Smooth muscle cell (in vitro differentiated cells): Measurements from ENCODE around the gene FMN2. TPM values are rescaled to one million over a fixed set of nuclear protein-coding genes. Genes with fewer than 3 reads are reported as not detected.
A peak's percentile ranks its signal among the peaks of the same experiment; 100 is the strongest.

ENCODE experiments used
- DNase-seq: peaks from one replicate; lab custom pipeline; 2025; ENCODE audit not compliant: unreplicated experiment; lab: John Stamatoyannopoulos, UW
- H2AFZ ChIP-seq: fragments of 200-600 bp; sonication (generic); 2 replicates; pipeline ENCODE4 v1.6.0; 2016; ENCODE audit warnings: antibody characterized with exemption, low read depth, mild to moderate bottlenecking
- H3F3A ChIP-seq: fragments of 200-600 bp; sonication (generic); 2 replicates; pipeline ENCODE4 v1.6.0; 2017; ENCODE audit warnings: antibody characterized with exemption, low read depth
- H3K27ac ChIP-seq: fragments of 200-600 bp; sonication (generic); 2 replicates; pipeline ENCODE4 v1.5.1; 2016; ENCODE audit warnings: low read depth, mild to moderate bottlenecking
- H3K27me3 ChIP-seq: fragments of 200-600 bp; sonication (generic); 2 replicates; pipeline ENCODE4 v1.6.1; 2016; ENCODE audit warnings: low read depth, mild to moderate bottlenecking
- H3K36me3 ChIP-seq: fragments of 200-600 bp; sonication (generic); 2 replicates; pipeline ENCODE4 v1.5.1; 2016; ENCODE audit warnings: low read depth
- H3K4me1 ChIP-seq: fragments of 200-600 bp; sonication (generic); 2 replicates; pipeline ENCODE4 v1.5.1; 2016; ENCODE audit warnings: low read depth
- H3K4me2 ChIP-seq: fragments of 200-600 bp; sonication (generic); 2 replicates; pipeline ENCODE4 v1.6.0; 2016; ENCODE audit warnings: mild to moderate bottlenecking
- H3K4me3 ChIP-seq: fragments of 200-600 bp; sonication (generic); 2 replicates; pipeline ENCODE4 v1.5.1; 2016; ENCODE audit warnings: mild to moderate bottlenecking
- H3K79me2 ChIP-seq: fragments of 200-600 bp; sonication (generic); 2 replicates; pipeline ENCODE4 v1.6.0; 2016; ENCODE audit warnings: low read depth, mild to moderate bottlenecking
- H3K9ac ChIP-seq: fragments of 200-600 bp; sonication (generic); 2 replicates; pipeline ENCODE4 v1.6.0; 2016; ENCODE audit warnings: low read depth
- H3K9me3 ChIP-seq: fragments of 200-600 bp; sonication (generic); replicated peaks from 2 replicates; pipeline ENCODE4 v1.5.1; 2016; ENCODE audit warnings: low read depth
- H4K20me1 ChIP-seq: fragments of 200-600 bp; sonication (generic); 2 replicates; pipeline ENCODE4 v1.6.0; 2016; ENCODE audit warnings: low read depth
- whole genome bisulfite sequencing: methylation state at CpG from one replicate; pipeline ENCODE4 v1.1.7; 2016; ENCODE audit warnings: low lambda C conversion rate; 5-methylcytosine and 5-hydroxymethylcytosine counted together
- polyA plus RNA-seq: library from polyadenylated mRNA; unstranded; fragments of >200 nt; fragmentation: Nextera tagmentation; extraction: Ambion mirVana; gene quantifications from 2 replicates; pipeline ENCODE4 v1.2.1, GENCODE V29; 2016
- total RNA-seq: library from RNA; depleted of rRNA; stranded (reverse); fragments of >200 nt; gene quantifications from 2 replicates; pipeline ENCODE4 v1.2.3, GENCODE V29; 2014
- TF ChIP-seq, protein P1 (sequence below): fragments of 200-600 bp; sonication (generic); IDR thresholded peaks from 2 replicates; pipeline ENCODE4 v1.5.1; 2017; ENCODE audit warnings: borderline replicate concordance, mild to moderate bottlenecking, antibody characterized with exemption; ENCODE audit not compliant: insufficient read depth, poor library complexity, severe bottlenecking

The FMN2 gene
- total and polyA plus RNA-seq, 2 experiments from 2014 or later: 1.9 to 6.2 TPM

DNA sequence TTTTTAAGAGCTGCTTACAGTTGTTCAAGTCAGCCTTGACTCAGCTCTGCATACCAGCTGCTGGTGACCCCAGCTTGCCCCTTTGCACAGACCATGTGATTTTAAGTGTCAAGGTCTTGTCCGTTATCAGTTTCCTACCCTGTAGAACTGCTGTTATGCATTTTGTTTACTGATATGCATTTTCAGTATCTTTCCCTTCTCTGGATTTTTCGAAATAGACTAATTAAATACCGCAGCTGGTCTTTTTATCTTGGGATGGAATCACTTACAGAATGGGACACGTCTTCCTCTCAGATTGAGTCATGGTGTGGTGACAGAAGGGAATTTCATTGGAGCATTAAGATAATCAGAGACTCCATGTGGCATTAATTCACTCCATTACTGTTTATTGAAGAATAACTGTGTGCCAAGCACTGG, 145.6 kb downstream of the FMN2 start:
- H3K4me1 ChIP-seq: peaks cover 9% of the 10 kb centered on the region

DNA sequence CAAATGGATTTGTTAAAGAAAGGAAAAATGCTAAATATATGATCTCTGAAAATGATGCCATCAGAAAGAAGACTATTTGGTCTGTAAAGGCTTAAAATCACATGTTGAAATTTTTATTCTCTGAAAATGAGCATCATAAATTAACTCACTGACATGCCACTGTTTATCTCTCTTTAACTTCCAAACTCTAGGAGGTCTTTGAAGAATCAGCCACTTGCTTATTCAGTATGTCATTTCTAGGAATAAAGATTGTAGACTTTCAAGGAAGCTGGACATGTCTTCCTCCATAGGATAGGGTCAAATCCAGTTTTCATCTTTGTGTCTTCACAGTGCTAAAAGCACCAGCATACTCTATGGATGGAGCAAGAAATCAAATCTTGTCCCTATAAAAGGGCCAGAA, 147.6 kb downstream of the FMN2 start:
- Histone ChIP-seq H4K20me1 (no peaks in the 10 kb centered on the region), H3K9ac (no peak overlapping the region), H3K36me3 (no peaks in the 10 kb centered on the region), H3K4me1 (peaks cover 16% of the 10 kb centered on the region), H3K27ac (no peak overlapping the region), H3K9me3 (no peaks in the 10 kb centered on the region), H3K27me3 (no peaks in the 10 kb centered on the region), H3K4me2 (peak overlapping the region; percentile 24), H2AFZ (no peak overlapping the region), H3K4me3 (no peak overlapping the region), H3K79me2 (no peaks in the 10 kb centered on the region), H3F3A (peaks cover 29% of the 10 kb centered on the region)
- DNase-seq: no peak
- TF ChIP-seq, protein P1, sequence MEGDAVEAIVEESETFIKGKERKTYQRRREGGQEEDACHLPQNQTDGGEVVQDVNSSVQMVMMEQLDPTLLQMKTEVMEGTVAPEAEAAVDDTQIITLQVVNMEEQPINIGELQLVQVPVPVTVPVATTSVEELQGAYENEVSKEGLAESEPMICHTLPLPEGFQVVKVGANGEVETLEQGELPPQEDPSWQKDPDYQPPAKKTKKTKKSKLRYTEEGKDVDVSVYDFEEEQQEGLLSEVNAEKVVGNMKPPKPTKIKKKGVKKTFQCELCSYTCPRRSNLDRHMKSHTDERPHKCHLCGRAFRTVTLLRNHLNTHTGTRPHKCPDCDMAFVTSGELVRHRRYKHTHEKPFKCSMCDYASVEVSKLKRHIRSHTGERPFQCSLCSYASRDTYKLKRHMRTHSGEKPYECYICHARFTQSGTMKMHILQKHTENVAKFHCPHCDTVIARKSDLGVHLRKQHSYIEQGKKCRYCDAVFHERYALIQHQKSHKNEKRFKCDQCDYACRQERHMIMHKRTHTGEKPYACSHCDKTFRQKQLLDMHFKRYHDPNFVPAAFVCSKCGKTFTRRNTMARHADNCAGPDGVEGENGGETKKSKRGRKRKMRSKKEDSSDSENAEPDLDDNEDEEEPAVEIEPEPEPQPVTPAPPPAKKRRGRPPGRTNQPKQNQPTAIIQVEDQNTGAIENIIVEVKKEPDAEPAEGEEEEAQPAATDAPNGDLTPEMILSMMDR: no peak

More for the DNA sequence above, 145.6 kb downstream of the FMN2 start:
- Histone ChIP-seq H3F3A (peaks cover 15% of the 10 kb centered on the region), H3K4me3 (no peak overlapping the region), H4K20me1 (no peaks in the 10 kb centered on the region), H3K36me3 (no peaks in the 10 kb centered on the region), H3K9me3 (no peaks in the 10 kb centered on the region), H3K4me2 (peak overlapping the region; percentile 42), H3K27ac (peak overlapping the region; percentile 92), H3K9ac (peak overlapping the region; percentile 11), H2AFZ (no peak overlapping the region), H3K79me2 (no peaks in the 10 kb centered on the region), H3K27me3 (no peaks in the 10 kb centered on the region)
- WGBS: 10% methylated on average over 4 of the region's 4 CpGs
- TF ChIP-seq, protein P1: no peak
- no peak for DNase-seq

DNA sequence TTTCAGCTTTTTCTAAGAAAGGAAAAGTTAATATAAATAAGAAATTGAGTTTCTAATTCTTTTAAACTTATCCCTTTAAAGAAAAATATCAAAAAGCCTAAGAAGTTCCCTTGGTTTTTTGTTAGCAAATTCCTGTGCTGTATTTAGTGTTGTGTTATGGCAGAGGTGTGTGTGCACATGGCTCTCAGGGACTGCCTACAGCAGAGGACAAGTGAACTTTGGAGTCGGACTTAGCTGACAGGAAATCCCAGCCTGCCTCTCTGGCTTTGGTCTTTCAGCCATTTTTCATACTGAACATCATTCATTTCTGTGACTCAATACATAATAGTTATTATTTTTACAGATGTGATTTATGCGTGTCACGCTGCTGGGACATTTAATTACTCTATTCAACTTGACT, 149.6 kb downstream of the FMN2 start:
- H3K27me3 ChIP-seq: no peaks in the 10 kb centered on the region
- H4K20me1 ChIP-seq: no peaks in the 10 kb centered on the region
- TF ChIP-seq, protein P1: no peak
- no peaks in the 10 kb centered on the region for H3K79me2 ChIP-seq
- H3K4me1 ChIP-seq: peaks cover 7% of the 10 kb centered on the region
- H3K9me3 ChIP-seq: no peaks in the 10 kb centered on the region
- no peak overlapping the region for H3K4me3 ChIP-seq
- no peak overlapping the region for H3K27ac ChIP-seq
- 93% methylated on average over 3 of the region's 3 CpGs for WGBS
- H3F3A ChIP-seq: peaks cover 26% of the 10 kb centered on the region
- H3K36me3 ChIP-seq: no peaks in the 10 kb centered on the region
- DNase-seq: no peak
- no peak overlapping the region for H3K9ac ChIP-seq
- no peak overlapping the region for H3K4me2 ChIP-seq
- no peak overlapping the region for H2AFZ ChIP-seq

DNA sequence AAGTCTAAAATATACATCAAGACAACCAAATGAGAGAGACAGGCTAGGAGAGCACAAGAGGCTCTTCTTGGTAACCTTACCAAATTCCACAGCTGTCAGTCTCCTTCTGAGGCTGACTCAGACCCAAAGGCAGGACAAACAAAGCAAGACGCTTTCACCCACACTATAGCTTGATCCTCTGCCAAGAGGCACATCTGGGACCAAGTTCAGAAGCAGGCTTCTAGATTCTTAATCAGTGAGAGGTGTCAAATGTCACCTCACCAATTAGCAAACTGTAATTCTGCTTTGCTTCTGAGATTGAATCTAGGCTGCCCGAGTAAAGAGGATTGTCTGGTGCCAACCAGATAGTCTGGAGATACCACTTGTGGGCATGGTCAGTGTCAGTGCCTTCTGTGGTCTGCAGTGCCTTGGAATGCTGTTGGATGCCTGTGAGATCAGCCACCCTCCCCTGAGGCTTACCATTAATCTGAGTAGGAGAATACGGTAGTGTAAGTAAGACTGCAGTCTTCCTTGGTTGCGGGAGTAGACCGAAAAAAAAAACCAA, 151.0 kb downstream of the FMN2 start:
- Histone ChIP-seq H3F3A (peaks cover 20% of the 10 kb centered on the region), H4K20me1 (no peaks in the 10 kb centered on the region), H3K27ac (peak overlapping the region; percentile 39), H3K4me1 (peaks cover 7% of the 10 kb centered on the region), H3K4me3 (no peak overlapping the region), H3K36me3 (no peaks in the 10 kb centered on the region), H2AFZ (no peak overlapping the region), H3K4me2 (peak overlapping the region; percentile 68), H3K79me2 (no peaks in the 10 kb centered on the region), H3K9ac (no peak overlapping the region), H3K9me3 (no peaks in the 10 kb centered on the region), H3K27me3 (no peaks in the 10 kb centered on the region)
- WGBS: 5% methylated on average over 5 of the region's 5 CpGs
- TF ChIP-seq, protein P1: no peak
- DNase-seq: no peak
